T-helper 1 cell treated with Interleukin-12 subunit alpha and Interleukin-12 subunit beta and Interleukin-4 antibody, amounts not matched to agents 30 μg/mL and 1 μg/mL, for 36 hours (primary cell): Measurements from ENCODE around the gene PPIP5K1.

ENCODE experiments used
- H3K27ac Mint-ChIP-seq: one replicate; pipeline ENCODE4 v1.8.0; 2021; ENCODE audit warnings: mild to moderate bottlenecking, mixed read lengths
- H3K27me3 Mint-ChIP-seq: one replicate; pipeline ENCODE4 v1.8.0; 2021; ENCODE audit warnings: low read depth, mixed read lengths
- H3K36me3 Mint-ChIP-seq: one replicate; pipeline ENCODE4 v1.8.0; 2021; ENCODE audit warnings: low read depth, mixed read lengths
- H3K4me1 Mint-ChIP-seq: one replicate; pipeline ENCODE4 v1.8.0; 2021; ENCODE audit warnings: low read depth, mixed read lengths
- H3K4me3 Mint-ChIP-seq: one replicate; pipeline ENCODE4 v1.8.0; 2021; ENCODE audit warnings: mild to moderate bottlenecking, moderate library complexity, mixed read lengths
- H3K9me3 Mint-ChIP-seq: one replicate; pipeline ENCODE4 v1.8.0; 2021; ENCODE audit warnings: mixed read lengths

Gene PPIP5K1

GRCh38 chr15:43516801-43517353 is 73.1 kb downstream of the PPIP5K1 start:
- Mint-ChIP-seq H3K4me3 (peak overlapping the region; percentile 5), H3K27me3 (peaks cover 30% of the 10 kb centered on the region), H3K36me3 (peaks cover 36% of the 10 kb centered on the region), H3K4me1 (peaks cover 57% of the 10 kb centered on the region), H3K9me3 (no peaks in the 10 kb centered on the region), H3K27ac (peak overlapping the region; percentile 38)

GRCh38 chr15:43516185-43516584 is 73.8 kb downstream of the PPIP5K1 start:
- Mint-ChIP-seq H3K4me1 (peaks cover 63% of the 10 kb centered on the region), H3K27ac (peak overlapping the region; percentile 22), H3K4me3 (peak overlapping the region; percentile 67), H3K36me3 (peaks cover 32% of the 10 kb centered on the region), H3K27me3 (peaks cover 30% of the 10 kb centered on the region), H3K9me3 (no peaks in the 10 kb centered on the region)

GRCh38 chr15:43515741-43516140 is 74.3 kb downstream of the PPIP5K1 start:
- Mint-ChIP-seq H3K9me3 (no peaks in the 10 kb centered on the region), H3K36me3 (peaks cover 29% of the 10 kb centered on the region), H3K27me3 (peaks cover 30% of the 10 kb centered on the region), H3K4me1 (peaks cover 64% of the 10 kb centered on the region), H3K4me3 (peak overlapping the region; percentile 67), H3K27ac (no peak overlapping the region)

- H3K4me1 Mint-ChIP-seq, result peaks cover 73% of the 10 kb centered on the region
These were observed 75.6 kb downstream of the PPIP5K1 start for GRCh38 chr15:43514241-43515057.

GRCh38 chr15:43513550-43513949 is 76.5 kb downstream of the PPIP5K1 start:
- peaks cover 24% of the 10 kb centered on the region for H3K27me3 Mint-ChIP-seq
- H3K4me3 Mint-ChIP-seq, result peak overlapping the region; percentile 69
- H3K9me3 Mint-ChIP-seq, result no peaks in the 10 kb centered on the region
- peaks cover 74% of the 10 kb centered on the region for H3K4me1 Mint-ChIP-seq
- peak overlapping the region; percentile 74 for H3K27ac Mint-ChIP-seq
- H3K36me3 Mint-ChIP-seq, result peaks cover 24% of the 10 kb centered on the region

More at GRCh38 chr15:43514241-43515057, 75.6 kb downstream of the PPIP5K1 start:
- H3K27me3 Mint-ChIP-seq, result peaks cover 30% of the 10 kb centered on the region
- peak overlapping the region; percentile 81 for H3K27ac Mint-ChIP-seq
- no peaks in the 10 kb centered on the region for H3K9me3 Mint-ChIP-seq
- peaks cover 24% of the 10 kb centered on the region for H3K36me3 Mint-ChIP-seq
- peak overlapping the region; percentile 69 for H3K4me3 Mint-ChIP-seq

GRCh38 chr15:43511012-43511885 is 78.8 kb downstream of the PPIP5K1 start:
- H3K4me3 Mint-ChIP-seq, result peak overlapping the region; percentile 90

GRCh38 chr15:43510200-43511011 is 79.6 kb downstream of the PPIP5K1 start:
- H3K27me3 Mint-ChIP-seq, result no peaks in the 10 kb centered on the region
- H3K9me3 Mint-ChIP-seq, result no peaks in the 10 kb centered on the region
- H3K36me3 Mint-ChIP-seq, result peaks cover 10% of the 10 kb centered on the region
- peaks cover 54% of the 10 kb centered on the region for H3K4me1 Mint-ChIP-seq
- H3K27ac Mint-ChIP-seq, result peak overlapping the region; percentile 94
- peak overlapping the region; percentile 90 for H3K4me3 Mint-ChIP-seq

More at GRCh38 chr15:43511012-43511885, 78.8 kb downstream of the PPIP5K1 start:
- Mint-ChIP-seq H3K36me3 (peaks cover 12% of the 10 kb centered on the region), H3K4me1 (peaks cover 62% of the 10 kb centered on the region), H3K27ac (peak overlapping the region; percentile 76), H3K9me3 (no peaks in the 10 kb centered on the region), H3K27me3 (peaks cover 2% of the 10 kb centered on the region)

- Mint-ChIP-seq H3K36me3 (peaks cover 10% of the 10 kb centered on the region), H3K4me1 (peaks cover 51% of the 10 kb centered on the region), H3K9me3 (no peaks in the 10 kb centered on the region), H3K27me3 (no peaks in the 10 kb centered on the region), H3K4me3 (peak overlapping the region; percentile 90), H3K27ac (peak overlapping the region; percentile 94)
These were observed 80.3 kb downstream of the PPIP5K1 start for GRCh38 chr15:43509660-43510199.

GRCh38 chr15:43508991-43509659 is 80.9 kb downstream of the PPIP5K1 start:
- no peaks in the 10 kb centered on the region for H3K9me3 Mint-ChIP-seq
- peak overlapping the region; percentile 9 for H3K27ac Mint-ChIP-seq
- peaks cover 45% of the 10 kb centered on the region for H3K4me1 Mint-ChIP-seq
- no peaks in the 10 kb centered on the region for H3K27me3 Mint-ChIP-seq
- peak overlapping the region; percentile 56 for H3K4me3 Mint-ChIP-seq
- H3K36me3 Mint-ChIP-seq, result peaks cover 10% of the 10 kb centered on the region

- peak overlapping the region; percentile 9 for H3K27ac Mint-ChIP-seq
- H3K4me1 Mint-ChIP-seq, result peaks cover 38% of the 10 kb centered on the region
- H3K4me3 Mint-ChIP-seq, result peak overlapping the region; percentile 56
- H3K27me3 Mint-ChIP-seq, result no peaks in the 10 kb centered on the region
- peaks cover 11% of the 10 kb centered on the region for H3K36me3 Mint-ChIP-seq
- H3K9me3 Mint-ChIP-seq, result no peaks in the 10 kb centered on the region
These were observed 81.6 kb downstream of the PPIP5K1 start for GRCh38 chr15:43508421-43508820.

GRCh38 chr15:43505738-43506137 is 84.3 kb downstream of the PPIP5K1 start:
- no peak overlapping the region for H3K4me3 Mint-ChIP-seq
- peaks cover 4% of the 10 kb centered on the region for H3K36me3 Mint-ChIP-seq

GRCh38 chr15:43499635-43500034 is 90.4 kb downstream of the PPIP5K1 start:
- Mint-ChIP-seq H3K9me3 (no peaks in the 10 kb centered on the region), H3K27ac (no peak overlapping the region), H3K4me1 (no peaks in the 10 kb centered on the region), H3K27me3 (no peaks in the 10 kb centered on the region), H3K36me3 (peaks cover 8% of the 10 kb centered on the region), H3K4me3 (no peak overlapping the region)

More at GRCh38 chr15:43505738-43506137, 84.3 kb downstream of the PPIP5K1 start:
- Mint-ChIP-seq H3K4me1 (peaks cover 19% of the 10 kb centered on the region), H3K9me3 (no peaks in the 10 kb centered on the region), H3K27me3 (no peaks in the 10 kb centered on the region), H3K27ac (no peak overlapping the region)

- H3K4me3 Mint-ChIP-seq, result no peak overlapping the region
- H3K36me3 Mint-ChIP-seq, result peaks cover 8% of the 10 kb centered on the region
- H3K27ac Mint-ChIP-seq, result no peak overlapping the region
- no peaks in the 10 kb centered on the region for H3K9me3 Mint-ChIP-seq
- H3K4me1 Mint-ChIP-seq, result peaks cover under 1% of the 10 kb centered on the region
- H3K27me3 Mint-ChIP-seq, result no peaks in the 10 kb centered on the region
These were observed 91.0 kb downstream of the PPIP5K1 start for GRCh38 chr15:43498990-43499389.
